ENCODE data around the gene RYR1.
A peak's percentile ranks its signal among the peaks of the same experiment; 100 is the strongest.
"Not testable (repeated sequence)": the region's sequence is repeated elsewhere in the genome, so short reads cannot be mapped to it uniquely, and the experiment has no call there.

The RYR1 gene

DNA sequence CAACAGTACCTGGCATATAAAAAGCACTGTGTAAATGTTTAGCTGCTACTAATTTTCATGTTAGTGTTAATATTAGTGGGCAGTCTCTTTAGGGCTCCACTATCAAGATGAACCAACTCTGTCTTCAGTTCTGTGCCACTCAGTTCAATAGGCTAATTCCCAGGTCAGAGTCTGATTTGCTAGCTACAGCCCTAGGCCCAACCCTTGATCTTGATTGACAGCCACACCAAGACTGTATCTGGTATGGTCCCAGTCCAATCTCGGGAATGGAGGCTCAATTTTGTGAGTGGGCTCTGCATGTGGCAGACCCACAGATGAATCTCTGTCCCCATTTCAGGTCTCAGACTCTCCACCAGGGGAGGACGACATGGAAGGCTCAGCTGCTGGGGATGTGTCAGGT lies 138.2 kb downstream of the RYR1 start:
- no peak for DNase-seq

DNA sequence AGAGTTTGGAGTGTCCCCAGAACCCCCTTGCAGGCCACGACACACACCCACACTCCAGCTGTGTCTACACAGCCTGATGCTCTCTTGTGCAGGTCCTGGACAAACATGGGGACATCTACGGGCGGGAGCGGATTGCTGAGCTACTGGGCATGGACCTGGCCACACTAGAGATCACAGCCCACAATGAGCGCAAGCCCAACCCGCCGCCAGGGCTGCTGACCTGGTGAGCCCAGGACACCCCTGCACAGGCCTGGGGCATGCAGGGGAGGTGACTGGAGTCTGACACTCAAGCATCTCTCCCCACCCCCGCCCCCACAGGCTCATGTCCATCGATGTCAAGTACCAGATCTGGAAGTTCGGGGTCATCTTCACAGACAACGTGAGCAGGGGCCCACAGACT lies 144.3 kb downstream of the RYR1 start:
- DNase-seq: no peak

DNA sequence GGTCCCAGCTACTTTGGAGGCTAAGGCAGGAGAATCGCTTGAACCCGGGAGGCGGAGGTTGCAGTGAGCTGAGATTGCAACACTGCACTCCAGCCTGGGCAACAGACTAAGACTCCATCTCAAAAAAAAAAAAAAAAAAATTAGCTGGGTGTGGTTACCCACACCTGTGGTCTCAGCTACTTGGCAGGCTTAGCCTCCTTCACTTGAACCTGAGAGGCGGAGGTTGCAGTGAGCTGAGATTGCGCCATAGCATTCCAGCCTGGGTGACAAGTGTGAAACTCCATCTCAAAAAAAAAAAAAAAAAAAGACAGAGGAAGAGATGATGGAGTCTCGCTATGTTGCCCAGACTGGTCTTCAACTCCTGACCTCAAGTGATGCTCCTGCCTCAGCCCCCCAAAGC lies 145.8 kb downstream of the RYR1 start:
- not testable (repeated sequence) for DNase-seq

DNA sequence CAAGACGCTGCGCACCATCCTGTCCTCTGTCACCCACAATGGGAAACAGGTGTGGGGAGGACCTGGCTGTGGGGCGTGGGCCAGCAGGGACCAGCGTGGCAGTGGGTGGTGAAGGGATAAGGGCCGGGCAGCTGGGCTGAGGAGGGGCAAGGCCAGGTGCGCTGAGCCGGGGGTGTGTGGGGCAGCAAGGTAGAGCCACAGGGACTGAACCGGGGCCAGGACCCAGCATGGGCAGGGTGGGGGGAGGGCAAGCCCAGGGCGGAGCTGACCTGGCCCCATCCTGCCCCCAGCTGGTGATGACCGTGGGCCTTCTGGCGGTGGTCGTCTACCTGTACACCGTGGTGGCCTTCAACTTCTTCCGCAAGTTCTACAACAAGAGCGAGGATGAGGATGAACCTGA lies 146.6 kb downstream of the RYR1 start:
- no peak for DNase-seq

DNA sequence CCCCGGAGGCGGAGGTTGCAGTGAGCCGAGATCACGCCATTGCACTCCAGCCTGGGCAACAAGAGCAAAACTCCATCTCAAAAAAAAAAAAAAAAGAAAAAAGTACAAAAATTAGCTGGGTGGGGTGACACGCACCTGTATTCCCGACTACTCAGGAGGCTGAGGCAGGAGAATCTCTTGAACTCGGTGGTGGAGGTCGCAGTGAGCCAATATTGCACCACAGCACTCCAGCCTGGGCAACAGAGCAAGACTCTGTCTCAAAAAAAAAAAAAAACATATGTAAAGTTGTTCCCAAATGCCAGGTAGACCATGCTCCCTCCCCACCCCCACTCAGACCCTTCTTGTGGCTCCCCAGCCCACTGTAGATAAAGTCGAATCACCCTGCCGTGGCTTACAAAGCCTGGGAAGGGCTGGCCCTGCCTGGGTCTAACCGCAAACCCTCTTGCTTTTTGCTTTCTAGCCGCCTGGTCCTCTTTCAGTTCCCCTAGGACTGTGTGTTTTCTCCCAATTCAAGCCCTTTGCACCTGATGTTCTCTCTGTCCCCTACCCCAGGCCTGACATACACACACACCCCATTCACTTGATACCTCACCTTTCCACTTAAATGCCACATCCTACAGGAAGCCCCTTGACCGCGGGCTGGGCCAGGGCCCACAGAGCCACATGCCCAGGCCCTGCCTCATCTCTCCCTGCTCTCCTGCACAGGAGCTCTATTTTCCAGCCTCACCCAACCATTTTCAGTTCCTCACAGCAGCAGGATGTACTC lies 149.9 kb downstream of the RYR1 start:
- no peak for DNase-seq

DNA sequence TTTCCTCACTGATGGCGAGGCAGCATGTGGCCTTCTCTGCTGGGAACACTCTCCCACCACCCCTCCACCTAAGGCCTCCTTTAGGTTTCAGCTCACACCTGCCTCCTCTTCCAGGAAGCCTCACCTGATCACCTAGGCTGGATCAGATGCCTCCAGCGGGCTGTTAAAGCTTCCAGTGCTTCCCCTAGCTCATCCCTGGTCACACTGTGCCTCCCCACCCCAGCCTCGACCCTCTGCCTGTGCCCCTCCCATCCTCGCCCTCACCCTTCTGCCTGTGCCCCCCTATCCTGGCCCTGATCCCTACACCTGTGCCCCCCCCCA lies 150.5 kb downstream of the RYR1 start:
- DNase-seq: no peak

DNA sequence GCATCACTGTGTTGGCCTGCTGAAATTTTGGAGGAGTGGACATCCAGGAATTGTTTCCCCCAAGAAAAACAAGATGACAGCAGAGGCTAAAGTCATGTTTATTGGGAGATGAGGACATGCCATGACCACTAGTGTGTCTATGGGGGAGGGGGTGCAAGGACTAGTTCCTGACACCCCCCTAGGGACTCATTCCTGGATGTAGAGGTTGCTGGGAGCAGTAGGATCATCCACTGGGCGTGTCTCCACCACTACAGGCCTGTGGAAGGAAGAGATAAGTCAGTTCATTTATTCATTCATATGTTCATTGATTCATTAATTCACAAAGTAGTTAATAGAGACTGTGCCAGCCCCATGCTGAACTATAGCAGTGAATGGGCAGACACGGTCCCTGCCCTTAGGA lies 154.1 kb downstream of the RYR1 start:
- DNase-seq: no peak

DNA sequence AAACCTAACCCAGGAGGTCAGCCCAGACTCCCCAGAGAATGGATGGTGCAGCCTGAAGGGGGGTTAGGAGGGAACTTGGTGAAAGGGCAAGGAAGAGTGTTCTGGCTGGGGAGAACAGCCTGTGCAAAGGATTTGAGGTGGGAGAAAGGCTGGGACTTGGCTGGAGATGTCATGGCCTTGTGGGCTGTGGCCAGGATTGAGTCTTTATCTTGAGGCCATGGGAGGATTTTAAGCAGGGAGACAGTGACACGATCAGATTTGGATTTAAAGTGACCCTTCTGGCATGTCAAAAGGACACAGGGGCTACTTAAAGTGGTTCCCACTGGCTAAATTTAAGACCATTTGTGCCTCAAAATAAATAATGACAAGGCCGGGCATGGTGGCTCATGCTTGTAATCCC lies 154.6 kb downstream of the RYR1 start:
- DNase-seq: no peak

DNA sequence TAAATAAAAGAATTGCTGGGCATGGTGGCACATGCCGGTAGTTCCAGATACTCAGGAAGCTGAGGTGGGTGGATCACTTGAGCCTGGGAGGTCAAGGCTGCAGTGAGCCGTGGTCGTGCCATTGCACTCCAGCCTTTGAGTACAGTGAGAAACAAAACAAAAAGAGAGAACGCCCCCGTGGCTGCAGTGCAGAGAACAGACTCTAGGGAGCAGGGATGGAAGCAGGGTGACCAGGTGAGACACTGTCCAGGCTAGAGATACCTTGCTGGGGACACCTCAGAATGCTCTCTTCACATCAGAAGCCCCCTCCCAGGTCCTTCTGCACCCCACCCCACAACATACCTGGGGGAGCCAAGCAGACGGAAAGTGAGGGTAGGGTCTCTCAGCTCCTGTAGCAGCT lies 159.4 kb downstream of the RYR1 start:
- no peak for DNase-seq

DNA sequence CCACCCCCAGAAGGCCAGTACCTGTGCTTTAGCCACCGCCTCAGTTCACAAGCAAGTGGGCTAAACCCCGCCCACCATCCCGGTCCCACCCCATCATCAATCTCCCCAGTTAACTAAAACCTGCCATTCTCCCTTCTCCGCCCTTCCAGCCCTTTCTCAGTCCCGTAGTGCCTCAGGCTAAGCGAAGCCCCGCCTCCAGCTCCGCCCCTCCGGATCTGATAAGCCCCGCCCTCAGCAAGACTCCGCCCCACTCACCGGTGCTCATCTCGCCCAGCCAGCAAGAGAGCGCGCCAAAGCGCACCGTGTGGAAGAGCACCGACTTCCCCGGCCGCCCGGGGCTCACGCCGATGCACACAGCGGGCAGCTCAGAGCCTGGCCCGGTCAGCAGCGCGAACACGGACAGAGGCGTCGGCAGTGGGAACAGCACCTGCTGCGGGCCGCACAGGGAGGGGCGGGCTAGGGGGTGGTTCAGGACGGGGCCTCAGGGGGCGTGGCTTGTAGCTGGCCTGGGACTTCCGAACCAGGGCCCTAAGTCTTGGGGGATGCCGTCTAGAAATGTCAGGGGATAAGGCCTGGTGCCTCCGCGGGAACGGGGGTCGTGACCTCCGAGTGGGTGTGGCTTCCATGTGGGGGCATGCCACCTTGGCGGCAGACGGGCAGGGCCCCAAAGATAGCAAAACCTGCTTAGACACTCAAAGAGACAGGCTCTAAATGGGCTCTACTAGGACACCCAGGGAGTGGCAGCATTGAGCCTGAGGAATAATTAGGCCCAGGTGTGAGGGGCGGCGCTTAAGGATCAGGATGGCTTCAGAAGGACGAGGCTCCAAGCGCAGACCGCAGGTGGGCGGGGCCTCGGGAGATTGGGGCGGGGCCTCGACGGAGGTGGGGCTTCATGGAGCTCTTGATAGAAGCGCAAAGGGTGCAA lies 162.8 kb downstream of the RYR1 start:
- DNase-seq: no peak

DNA sequence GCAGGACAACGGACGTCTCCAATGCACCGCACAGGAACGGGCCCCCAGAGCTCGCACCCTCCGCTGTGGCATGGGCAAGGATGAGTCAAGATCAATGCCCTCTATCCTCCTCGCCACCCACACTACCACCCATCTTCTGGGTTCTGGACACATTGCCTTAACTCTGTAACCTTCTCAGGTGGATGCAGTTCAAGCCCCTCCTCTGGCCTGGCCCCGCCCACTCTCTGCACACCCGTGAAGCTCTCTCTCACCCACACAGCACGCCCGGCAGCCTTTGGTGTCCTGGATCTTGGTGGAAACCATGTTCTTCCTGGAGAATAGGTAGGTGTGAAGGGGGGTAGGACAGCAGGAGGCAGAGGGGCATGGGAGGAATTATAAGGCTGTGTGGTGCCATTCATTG lies 163.6 kb downstream of the RYR1 start:
- DNase-seq: no peak

DNA sequence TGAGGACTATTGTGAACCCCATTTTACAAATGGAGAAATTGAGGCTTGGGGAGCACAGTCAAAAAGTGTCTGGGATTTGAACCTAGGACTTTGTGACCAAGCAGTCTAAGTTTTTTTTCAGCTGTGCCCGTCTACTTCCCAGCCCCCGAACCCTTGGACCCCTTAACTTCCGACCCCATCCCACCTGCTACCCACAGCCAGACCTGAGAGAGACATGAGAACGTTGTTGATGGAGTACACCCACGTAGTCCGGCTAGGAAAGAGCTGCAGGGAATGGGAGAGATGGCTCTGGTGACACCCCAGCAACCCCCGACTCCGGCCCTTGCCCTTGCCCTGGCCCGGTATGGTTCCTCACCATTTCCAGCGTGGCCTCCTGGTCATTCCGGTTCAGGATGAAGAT lies 166.2 kb downstream of the RYR1 start:
- DNase-seq: no peak

DNA sequence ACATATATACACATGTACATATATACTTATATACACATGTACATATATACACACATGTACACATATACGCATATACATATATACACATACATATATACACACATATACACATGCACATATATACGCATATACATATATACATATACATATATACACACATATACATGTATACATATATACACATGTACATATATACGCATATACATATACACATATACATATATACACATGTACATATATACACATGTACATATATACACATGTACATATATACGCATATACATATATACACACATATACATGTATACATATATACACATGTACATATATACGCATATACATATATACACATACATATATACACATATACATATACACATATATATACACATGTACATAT lies 169.4 kb downstream of the RYR1 start:
- DNase-seq: not testable (repeated sequence)

DNA sequence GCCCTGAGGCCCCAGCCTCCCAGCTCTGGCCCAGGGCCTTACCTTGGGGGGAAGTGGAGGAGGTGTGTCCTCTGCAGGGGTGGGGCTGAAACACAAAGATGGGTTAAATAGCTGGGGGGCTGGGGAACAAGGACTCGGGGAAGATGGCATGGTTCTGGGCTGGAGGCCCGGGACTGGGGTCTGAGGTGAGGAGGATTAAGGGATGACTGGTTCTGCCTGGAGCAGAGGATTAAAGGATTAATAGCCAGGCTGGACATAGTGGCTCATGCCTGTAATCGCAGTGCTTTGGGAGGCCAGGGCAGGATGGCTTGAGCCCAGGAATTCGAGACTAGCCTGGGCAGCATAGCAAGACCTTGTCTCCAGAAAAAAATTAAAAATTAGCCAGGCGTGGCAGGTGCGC lies 172.6 kb downstream of the RYR1 start:
- DNase-seq: no peak

DNA sequence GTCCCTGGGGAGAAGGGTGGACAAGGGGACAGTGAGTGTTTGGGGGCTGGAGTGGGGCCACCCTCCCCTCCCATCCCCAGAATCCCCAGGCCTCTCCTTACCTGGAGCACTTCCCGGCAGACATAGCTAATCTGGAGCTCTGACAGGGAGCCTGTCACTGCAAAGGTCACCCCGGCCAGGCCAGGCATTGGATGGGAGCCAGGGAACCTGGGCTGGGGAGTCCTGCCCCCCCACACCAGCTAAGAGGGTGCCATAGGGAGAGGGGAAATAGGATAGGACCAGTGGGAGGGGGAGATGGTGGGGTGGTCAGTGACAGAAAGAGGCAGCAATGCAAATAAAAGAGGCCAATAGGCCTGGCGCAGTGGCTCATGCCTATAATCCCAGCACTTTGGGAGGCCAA lies 180.8 kb downstream of the RYR1 start:
- no peak for DNase-seq

DNA sequence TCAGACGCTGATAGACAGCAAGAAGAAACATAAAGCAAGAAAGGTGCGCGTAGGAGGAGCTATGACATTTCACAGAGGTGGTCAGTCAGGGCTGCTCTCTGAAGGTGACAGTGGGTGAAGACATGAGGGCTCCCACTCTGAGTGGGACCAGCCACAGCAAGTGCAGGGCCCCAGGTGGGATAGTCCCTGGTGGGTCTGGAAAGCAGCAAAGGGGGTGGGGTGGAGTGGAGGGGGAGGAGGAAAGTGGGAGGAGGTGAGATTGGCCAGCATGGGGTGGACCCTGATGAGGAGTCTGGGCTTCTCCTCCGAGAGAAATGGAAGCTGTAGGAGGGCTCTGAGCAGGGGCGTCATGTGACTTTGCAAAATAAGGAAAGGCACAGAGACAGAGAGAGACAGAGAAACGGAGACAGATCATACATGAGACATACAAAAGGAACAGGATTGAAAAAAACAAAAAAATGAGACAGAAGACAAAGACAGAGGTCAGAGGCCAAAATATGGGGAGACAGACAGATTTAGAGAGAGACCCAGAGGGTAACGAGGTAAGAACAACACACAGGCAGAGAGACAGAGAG lies 181.6 kb downstream of the RYR1 start:
- DNase-seq: no peak

DNA sequence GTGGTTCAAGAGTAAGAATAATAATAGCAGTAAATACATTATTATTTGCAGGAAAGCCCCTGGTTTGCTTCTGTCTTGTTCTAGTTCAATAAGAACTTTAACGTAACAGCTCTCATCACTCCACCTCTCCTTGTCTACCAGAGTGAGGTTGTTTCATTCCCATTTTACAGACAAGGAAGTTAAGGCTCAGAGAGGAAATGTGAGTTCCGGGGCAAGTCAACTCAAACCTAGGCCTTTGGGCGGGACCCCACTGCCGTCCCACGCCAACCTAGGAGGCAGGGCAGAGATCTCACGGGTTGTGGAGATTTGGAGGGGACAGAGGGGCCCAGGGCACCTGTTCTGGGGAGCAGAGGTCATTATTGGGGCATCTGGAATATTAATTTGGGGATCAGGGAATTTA lies 182.8 kb downstream of the RYR1 start:
- DNase-seq: no peak

DNA sequence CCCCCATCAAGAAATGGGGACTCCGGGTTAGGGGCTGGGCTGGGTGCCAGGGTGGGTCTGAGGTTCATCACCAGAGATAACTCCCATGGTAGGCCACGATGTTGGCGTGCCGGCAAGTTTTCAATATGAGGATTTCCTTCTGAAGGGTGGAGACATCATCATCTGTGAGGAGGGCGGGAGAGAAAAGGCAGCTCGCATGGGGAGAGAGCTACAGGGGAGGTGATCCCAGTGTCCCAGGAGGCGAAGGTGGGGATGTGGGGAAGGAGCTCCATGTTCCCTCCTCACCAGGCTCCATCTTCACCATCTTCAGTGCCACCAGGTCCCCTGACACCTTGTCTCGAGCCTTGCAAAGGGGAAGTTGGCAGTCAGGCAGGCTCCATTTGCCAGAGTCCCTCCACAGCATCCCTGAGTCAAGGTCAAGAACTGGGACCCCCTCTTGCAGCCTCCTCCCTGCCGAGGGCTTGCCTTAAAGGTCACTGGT lies 183.8 kb downstream of the RYR1 start:
- peak; percentile 5 for DNase-seq

DNA sequence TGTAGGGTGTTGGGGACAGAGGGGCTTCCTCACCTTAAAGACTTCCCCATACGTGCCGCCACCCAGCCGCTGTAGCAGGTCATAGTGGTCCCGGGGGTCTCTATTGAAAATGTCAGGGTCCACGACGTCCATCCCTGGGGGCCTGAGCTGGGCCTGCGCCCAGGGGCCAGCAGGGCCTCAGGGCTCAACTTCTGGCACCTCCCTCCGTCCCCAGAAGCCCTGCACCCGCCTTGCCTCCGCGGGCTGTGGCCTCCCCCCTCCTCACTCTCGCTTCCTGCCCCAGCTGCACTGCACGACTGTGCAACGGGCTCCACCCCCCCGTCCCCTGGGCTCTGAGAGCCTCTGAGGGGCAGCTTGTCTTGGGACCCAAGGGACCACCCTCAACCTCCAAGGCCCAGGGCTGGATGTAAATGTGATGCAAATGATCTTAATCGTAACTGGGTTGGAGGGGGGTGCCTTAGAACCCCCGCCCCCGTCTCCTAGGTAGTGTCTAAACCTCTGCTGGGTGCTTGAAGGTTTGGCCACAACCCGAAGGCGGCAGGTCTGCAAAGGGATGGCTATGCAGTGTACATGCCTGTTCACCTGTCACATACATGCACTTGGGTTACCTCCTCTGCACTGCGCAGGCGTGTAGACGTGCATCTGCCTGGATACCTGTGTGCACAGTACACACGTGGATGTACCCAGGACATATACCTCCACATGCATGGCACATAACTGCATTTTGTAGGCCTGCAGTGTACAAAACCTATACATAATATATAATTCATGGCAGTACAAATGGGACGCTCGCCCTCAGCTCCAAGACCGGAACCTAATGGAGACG lies 184.5 kb downstream of the RYR1 start, which contains the start of gene MAP4K1:
TSS of gene MAP4K1 (minus strand) at position 190 of the 826 bp plus-strand sequence. CDS start at position 132, 58 bp downstream.
- peak; percentile 46 for DNase-seq

DNA sequence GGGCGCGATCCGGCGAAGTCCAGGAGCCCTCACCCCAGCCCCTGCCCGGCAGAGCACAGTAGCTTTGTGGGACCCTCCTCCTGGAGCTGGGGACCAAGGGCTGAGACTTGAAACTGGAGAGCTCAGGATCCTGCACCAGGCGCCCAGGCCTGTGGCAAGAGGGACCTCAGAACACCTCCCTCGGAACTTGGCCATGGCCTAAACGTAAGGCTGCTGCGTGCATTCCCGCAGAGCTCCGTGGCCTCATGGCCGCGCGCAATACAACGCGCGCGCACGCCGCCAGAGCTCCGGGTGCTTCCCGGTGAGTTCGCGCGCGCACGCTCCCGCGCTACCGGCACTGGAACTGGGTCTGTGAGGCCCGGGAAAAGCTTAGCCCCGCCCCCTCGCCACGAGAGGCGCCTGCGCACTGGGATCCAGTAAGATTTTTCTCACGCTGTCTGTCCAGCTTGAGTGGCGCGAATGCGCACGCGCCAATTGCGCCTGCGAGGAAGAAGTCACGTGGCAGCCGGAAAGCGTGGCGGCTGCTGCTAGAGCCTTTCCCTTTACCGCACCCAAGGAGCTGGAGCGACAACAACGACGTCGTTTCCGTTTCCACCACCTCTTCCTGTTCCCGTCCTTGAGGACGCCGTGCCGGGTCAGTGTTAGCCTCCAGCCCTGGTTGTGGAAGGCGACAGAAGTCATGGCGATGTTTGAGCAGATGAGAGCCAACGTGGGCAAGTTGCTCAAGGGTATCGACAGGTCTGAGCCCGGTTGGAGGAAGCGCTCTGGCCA lies 185.3 kb downstream of the RYR1 start, which contains the start of gene EIF3K:
TSS of gene EIF3K (plus strand) at position 599 of the 771 bp plus-strand sequence. CDS start at position 680, 81 bp downstream.
- DNase-seq: peak; percentile 88

DNA sequence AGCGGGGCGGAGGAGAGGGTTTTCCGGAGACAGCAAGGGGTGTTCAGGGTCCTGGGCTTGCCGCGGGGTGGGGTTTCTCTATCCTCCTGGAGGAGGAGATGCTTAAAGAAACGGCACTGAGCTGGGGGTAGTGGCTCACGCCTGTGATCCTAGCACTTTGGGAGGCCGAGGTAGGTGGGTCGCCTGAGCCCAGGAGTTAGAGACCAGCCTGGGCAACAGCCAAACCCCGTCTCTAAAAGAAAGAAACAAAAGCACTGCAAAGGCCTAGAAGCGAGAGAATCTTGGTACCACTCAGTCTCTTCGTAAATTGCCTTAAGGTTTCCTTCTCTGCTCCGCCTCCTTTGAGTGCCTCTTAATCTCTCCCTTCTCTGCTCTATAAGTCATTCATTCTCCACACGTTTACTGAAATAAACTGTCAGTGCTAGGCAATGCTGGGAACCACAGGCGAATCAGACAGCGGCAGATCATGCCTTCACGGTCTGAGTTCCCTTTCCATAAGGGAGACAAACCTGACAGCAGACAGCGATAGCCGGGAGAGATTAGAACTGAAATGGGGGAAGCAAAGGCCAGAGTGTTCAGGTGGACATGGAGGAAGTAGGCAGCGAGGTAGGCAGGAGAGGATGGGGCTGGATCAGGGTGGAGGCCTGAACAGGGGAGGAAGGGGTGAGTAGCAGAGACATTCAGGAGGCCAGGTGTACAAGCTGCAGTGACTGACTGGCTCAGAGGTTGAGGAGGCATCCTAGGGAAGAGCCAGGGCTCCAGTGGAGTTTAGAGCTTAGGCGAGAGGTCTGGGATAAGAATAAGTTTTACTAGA lies 186.1 kb downstream of the RYR1 start:
- DNase-seq: no peak

All from KG1 (cell line).